Natural killer cell (primary cell): ENCODE results near the gene WAPL. TPM values are rescaled to one million over a fixed set of nuclear protein-coding genes. Genes with fewer than 3 reads are reported as not detected.

Experiments
- ATAC-seq, 3 donors: fragments of 150-1000 bp in 2 of 3; fragments of 200-7000 bp in 1 of 3; cut with Tn5 transposase; 1 replicate in 1 of 3; 2 replicates in 2 of 3; pipeline ENCODE4 v1.10.0; 2021; ENCODE audit warnings: mild to moderate bottlenecking in 2 of 3, moderate library complexity in 2 of 3
- DNase-seq, 2 donors: peaks; one replicate each; pipeline versions ENCODE4 v3.0.0 to v3.0.0-alpha.2; 2013 to 2021; ENCODE audit warnings: mixed read lengths in 1 of 2
- H3K27ac ChIP-seq: one replicate; pipeline ENCODE4 v1.5.1; 2013; ENCODE audit warnings: mild to moderate bottlenecking, low read length
- H3K27me3 ChIP-seq: one replicate; pipeline ENCODE4 v1.6.1; 2013; ENCODE audit warnings: low read length; ENCODE audit not compliant: control insufficient read depth, insufficient read depth
- H3K36me3 ChIP-seq: one replicate; pipeline ENCODE4 v1.6.1; 2013; ENCODE audit warnings: low read length; ENCODE audit not compliant: control insufficient read depth, insufficient read depth
- H3K4me1 ChIP-seq: one replicate; pipeline ENCODE4 v1.6.1; 2013; ENCODE audit warnings: low read length; ENCODE audit not compliant: control insufficient read depth, insufficient read depth
- H3K4me3 ChIP-seq: one replicate; pipeline ENCODE4 v1.5.1; 2013; ENCODE audit warnings: low read length
- H3K9me3 ChIP-seq: one replicate; pipeline ENCODE4 v1.6.1; 2013; ENCODE audit warnings: low read length; ENCODE audit not compliant: control insufficient read depth, insufficient read depth
- H3K27ac Mint-ChIP-seq, 2 donors: one replicate each; pipeline ENCODE4 v1.8.0; 2022; ENCODE audit warnings: mild to moderate bottlenecking in 2 of 2, mixed read lengths in 2 of 2, moderate library complexity in 1 of 2
- H3K27me3 Mint-ChIP-seq, 2 donors: one replicate each; pipeline ENCODE4 v1.8.0; 2022; ENCODE audit warnings: low read depth in 2 of 2, mixed read lengths in 2 of 2
- H3K36me3 Mint-ChIP-seq: one replicate; pipeline ENCODE4 v1.8.0; 2022; ENCODE audit warnings: mixed read lengths
- H3K4me1 Mint-ChIP-seq, 2 donors: one replicate each; pipeline ENCODE4 v1.8.0; 2022; ENCODE audit warnings: mixed read lengths in 2 of 2
- H3K4me3 Mint-ChIP-seq: one replicate; pipeline ENCODE4 v1.8.0; 2022; ENCODE audit warnings: mild to moderate bottlenecking, moderate library complexity, mixed read lengths
- H3K9me3 Mint-ChIP-seq, 2 donors: one replicate each; pipeline ENCODE4 v1.8.0; 2022; ENCODE audit warnings: mixed read lengths in 2 of 2
- WGBS: methylation state at CpG from one replicate; pipeline ENCODE4 v1.1.7; 2013; ENCODE audit warnings: missing lambda C conversion rate; ENCODE audit not compliant: insufficient coverage; 5-methylcytosine and 5-hydroxymethylcytosine counted together
- intact Hi-C: fragments of 100-400 bp; cut with micrococcal nuclease; formaldehyde crosslinking; loops from one replicate; pipeline ENCODE4 v1.14.2; 2022
- total RNA-seq, 4 donors: library from RNA; stranded (reverse); fragments of 120-200 nt in 1 of 4; gene quantifications; one replicate each; pipeline versions ENCODE4 v1.2.3 to v1.2.4, GENCODE V29; 2013 to 2022
- TF ChIP-seq, protein P1 (sequence below): fragments of 200-600 bp; IDR thresholded peaks from one replicate; pipeline ENCODE4 v1.8.0; 2022; ENCODE audit warnings: antibody characterized with exemption

The WAPL gene
- total RNA-seq, 3 donors from 2014 or later (not counting 1 experiment from before 2014, with no cell fraction given), result 41.1 to 51.4 (median 51.1) TPM

DNA sequence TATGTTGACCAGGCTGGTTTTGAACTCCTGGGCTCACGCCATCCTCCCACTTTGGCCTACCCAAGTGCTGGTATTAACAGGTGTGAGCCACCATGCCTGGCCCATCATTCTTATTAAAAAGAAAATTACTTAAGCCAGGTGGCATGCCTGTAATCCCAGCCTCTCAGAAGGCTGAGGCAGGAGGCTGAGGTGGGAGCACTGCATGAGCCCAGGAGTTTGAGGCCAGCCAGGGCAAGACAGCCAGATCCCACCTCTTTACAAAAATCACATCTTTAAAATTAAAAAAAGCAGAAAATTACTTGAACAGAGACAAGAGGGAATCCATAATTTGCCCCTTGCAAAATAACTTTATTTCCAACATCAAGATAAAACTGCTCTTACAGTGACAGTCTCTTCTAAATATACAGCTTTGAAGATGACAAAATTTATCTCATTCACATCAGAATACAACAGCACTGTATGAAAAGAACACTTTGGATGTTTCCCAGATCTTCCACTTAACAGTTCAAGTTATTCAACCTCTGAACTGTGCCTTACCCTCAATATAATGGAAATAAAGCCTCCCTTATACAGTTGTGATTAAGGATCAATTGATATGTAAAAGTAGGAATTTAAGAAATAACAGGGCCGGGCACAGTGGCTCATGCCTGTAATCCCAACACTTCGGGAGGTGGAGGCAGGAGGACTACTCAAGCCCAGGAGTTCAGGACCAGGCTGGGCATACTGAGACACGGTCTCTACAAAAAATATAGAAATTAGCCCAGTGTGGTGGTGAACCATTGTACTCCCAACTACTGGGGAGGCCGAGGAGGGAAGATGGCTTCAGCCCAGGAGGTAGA is 10.3 kb downstream of the WAPL start:
- H3K4me3 ChIP-seq, result no peak overlapping the region
- intact Hi-C loops, result no loop called here

DNA sequence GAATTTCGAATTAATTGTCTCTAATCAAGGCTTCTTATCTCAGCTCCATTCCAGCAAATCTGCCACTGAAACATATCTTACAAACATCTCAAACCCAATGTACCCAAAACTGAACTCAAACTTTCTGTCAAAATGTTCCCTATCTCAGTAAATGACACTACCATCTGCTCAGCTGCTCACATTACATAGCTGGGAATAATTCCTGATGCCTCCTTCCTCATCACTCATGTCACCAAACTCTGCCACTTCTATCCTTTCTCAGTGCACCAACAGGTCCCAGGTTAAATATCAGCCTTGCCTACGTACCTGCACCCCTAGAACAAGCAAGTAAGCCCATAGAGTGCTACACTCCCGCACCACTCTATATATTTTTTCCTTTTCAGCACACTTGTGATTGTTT is 12.4 kb downstream of the WAPL start:
- Mint-ChIP-seq H3K27ac (no peak overlapping the region), H3K9me3 (no peaks in the 10 kb centered on the region), H3K4me1 (peaks cover 26 to 28% of the 10 kb centered on the region in 2 donors), H3K4me3 (no peak overlapping the region), H3K36me3 (no peaks in the 10 kb centered on the region), H3K27me3 (no peaks in the 10 kb centered on the region)
- DNase-seq (no peak), ATAC-seq (no peak)
- Histone ChIP-seq H3K4me3 (no peak overlapping the region), H3K9me3 (no peaks in the 10 kb centered on the region), H3K4me1 (peaks cover 4% of the 10 kb centered on the region), H3K27me3 (no peaks in the 10 kb centered on the region), H3K36me3 (peaks cover 10% of the 10 kb centered on the region), H3K27ac (no peak overlapping the region)
- 92% methylated on average over 3 of the region's 3 CpGs for WGBS
- TF ChIP-seq, protein P1, sequence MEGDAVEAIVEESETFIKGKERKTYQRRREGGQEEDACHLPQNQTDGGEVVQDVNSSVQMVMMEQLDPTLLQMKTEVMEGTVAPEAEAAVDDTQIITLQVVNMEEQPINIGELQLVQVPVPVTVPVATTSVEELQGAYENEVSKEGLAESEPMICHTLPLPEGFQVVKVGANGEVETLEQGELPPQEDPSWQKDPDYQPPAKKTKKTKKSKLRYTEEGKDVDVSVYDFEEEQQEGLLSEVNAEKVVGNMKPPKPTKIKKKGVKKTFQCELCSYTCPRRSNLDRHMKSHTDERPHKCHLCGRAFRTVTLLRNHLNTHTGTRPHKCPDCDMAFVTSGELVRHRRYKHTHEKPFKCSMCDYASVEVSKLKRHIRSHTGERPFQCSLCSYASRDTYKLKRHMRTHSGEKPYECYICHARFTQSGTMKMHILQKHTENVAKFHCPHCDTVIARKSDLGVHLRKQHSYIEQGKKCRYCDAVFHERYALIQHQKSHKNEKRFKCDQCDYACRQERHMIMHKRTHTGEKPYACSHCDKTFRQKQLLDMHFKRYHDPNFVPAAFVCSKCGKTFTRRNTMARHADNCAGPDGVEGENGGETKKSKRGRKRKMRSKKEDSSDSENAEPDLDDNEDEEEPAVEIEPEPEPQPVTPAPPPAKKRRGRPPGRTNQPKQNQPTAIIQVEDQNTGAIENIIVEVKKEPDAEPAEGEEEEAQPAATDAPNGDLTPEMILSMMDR, result no peak
- intact Hi-C loops, result no loop called here

More for the DNA sequence above, 10.3 kb downstream of the WAPL start:
- Mint-ChIP-seq H3K27ac (no peak overlapping the region), H3K4me3 (no peak overlapping the region), H3K27me3 (no peaks in the 10 kb centered on the region), H3K9me3 (no peaks in the 10 kb centered on the region), H3K4me1 (peaks cover 34 to 40% of the 10 kb centered on the region in 2 donors), H3K36me3 (no peaks in the 10 kb centered on the region)
- Histone ChIP-seq H3K27ac (no peak overlapping the region), H3K27me3 (no peaks in the 10 kb centered on the region), H3K4me1 (peaks cover 8% of the 10 kb centered on the region), H3K36me3 (peaks cover 21% of the 10 kb centered on the region), H3K9me3 (no peaks in the 10 kb centered on the region)
- ATAC-seq, result no peak
- 98% methylated on average over 5 of the region's 5 CpGs for WGBS
- TF ChIP-seq, protein P1, result no peak
- DNase-seq, result no peak

DNA sequence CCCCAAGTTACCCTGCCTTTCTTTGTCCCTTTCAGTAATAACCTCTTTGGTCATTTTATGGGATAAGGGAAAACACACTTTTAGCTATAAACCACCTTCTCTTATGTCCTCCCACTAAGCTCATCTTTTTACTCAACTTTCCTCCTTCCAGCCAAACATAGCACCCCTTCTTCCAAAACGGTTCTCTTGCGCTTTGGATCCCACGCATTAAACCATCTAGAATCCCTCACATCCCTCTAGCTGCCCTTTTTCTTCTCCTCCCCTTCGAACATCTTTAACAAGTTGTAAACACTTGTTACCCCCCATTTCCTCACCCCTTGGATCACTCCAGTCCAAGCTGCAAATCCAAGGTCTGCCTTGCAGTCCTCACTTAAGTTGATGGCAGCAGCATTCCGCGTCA is 13.4 kb downstream of the WAPL start:
- WGBS, result 94% methylated on average over 6 of the region's 6 CpGs
- H3K27me3 Mint-ChIP-seq, result no peaks in the 10 kb centered on the region
- no peak overlapping the region for H3K27ac ChIP-seq
- peaks cover 4% of the 10 kb centered on the region for H3K4me1 ChIP-seq
- peaks cover 18 to 25% of the 10 kb centered on the region in 2 donors for H3K4me1 Mint-ChIP-seq
- no peaks in the 10 kb centered on the region for H3K9me3 ChIP-seq
- no peaks in the 10 kb centered on the region for H3K9me3 Mint-ChIP-seq
- no peaks in the 10 kb centered on the region for H3K36me3 Mint-ChIP-seq
- H3K4me3 Mint-ChIP-seq, result no peak overlapping the region
- H3K36me3 ChIP-seq, result peaks cover 8% of the 10 kb centered on the region
- H3K27ac Mint-ChIP-seq, result no peak overlapping the region
- intact Hi-C loops, result no loop called here
- no peak overlapping the region for H3K4me3 ChIP-seq
- no peak for DNase-seq
- TF ChIP-seq, protein P1, result no peak
- H3K27me3 ChIP-seq, result no peaks in the 10 kb centered on the region
- ATAC-seq, result no peak
